ENCODE data around the gene SELENOI.
"Not testable (repeated sequence)": the region's sequence is repeated elsewhere in the genome, so short reads cannot be mapped to it uniquely, and the experiment has no call there.

SELENOI gene

DNA sequence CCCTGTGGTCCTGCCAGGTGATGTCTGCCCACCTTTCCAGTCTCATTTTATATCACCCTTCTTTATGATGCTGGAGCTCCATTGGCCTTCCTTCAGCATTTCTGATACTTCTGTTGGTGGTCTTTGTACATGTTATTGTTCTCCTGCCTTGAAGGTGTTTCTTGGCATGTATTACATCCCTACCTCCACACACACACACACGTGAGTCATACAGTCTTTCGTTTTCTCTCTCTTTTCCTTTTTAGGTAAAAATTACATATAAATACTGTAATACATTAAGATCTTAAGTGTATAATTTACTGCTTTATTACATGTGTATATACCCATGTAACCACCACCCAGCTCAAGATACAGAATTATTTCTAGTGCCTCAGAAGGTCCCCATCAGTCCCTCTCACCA lies 10.8 kb downstream of the SELENOI start:
- DNase-seq (ENCODE audit: low read depth, low spot score), result no peak

DNA sequence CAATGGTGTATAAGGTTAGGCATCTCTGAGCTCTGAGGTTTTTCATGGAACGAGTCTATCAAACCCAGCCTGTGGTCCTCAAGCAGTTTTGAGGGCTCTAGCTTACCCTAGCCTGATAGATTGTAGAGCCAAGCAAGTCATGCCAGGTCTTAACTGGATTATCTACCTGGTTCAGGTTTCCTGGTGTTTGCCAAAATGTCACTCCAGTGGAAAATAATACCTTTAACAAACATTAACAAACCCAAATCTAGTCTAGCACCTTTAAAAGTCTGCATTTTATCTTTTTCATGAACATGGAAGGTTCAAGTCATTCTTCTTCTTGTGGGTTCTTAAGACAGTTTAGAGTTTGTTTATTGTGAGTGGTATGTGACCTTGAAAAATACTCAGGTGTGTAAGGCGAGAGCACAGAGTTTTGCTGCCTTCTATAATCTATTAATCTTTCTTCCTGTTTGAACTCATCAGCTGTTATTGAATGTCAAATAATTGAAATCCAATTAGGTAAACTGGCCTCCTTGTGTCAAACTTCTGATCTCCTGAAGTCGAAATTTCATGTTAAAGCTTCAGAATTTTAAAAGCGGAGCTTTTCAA lies 14.0 kb downstream of the SELENOI start:
- DNase-seq (ENCODE audit: low read depth, low spot score), result no peak

DNA sequence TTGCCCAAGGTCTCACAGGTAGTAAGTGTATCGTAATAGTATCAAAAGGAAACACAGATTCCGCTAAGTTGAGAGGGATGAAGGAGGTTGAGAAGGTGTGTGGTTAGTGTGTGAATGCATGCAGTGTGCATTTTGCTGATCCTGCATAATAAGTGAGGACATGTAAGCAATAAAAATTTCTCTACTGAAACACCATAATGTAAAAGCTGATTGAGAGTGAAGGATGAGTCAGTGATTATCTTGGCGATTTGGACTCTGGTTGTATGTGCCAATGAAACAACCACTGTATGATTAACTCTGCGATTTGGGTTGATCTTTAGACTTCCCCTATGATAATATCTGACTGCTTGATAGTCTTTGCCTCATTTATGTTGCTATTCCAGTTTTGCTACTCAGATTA lies 17.4 kb downstream of the SELENOI start:
- DNase-seq (ENCODE audit: low read depth, low spot score), result no peak

DNA sequence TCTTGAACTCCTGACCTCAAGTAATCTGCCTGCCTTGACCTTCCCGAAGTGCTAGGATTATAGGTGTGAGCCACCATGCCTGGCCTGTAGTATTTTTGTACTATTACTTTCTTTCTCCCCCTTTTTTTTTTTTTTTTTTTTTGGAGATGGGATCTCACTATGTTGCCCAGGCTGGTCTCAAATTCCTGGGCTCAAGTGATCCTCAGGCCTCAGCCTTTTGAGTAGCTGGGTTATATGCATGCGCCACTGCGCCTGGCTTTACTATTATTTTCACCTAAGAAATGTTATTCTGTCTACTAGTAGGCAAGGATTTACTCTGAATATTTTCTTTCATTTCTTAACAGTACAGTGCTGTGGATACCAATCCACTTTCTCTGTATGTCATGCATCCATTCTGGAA lies 18.0 kb downstream of the SELENOI start:
- no peak for DNase-seq (ENCODE audit: low read depth, low spot score)

DNA sequence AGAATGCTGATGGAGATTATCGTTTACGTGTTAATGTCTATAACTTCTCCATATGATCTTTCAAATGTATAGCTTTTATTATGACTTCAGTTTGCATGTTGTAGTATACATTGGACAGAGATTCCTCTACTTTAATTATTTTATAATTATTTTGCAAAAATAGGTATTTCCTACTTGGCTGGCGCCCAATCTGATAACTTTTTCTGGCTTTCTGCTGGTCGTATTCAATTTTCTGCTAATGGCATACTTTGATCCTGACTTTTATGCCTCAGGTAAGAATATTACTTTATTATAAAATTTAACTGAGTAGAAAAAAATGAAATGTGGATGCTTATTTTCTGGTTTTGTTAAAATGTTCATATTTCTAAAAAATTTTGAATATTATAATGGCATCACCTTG lies 18.7 kb downstream of the SELENOI start:
- DNase-seq (ENCODE audit: low read depth, low spot score), result no peak

DNA sequence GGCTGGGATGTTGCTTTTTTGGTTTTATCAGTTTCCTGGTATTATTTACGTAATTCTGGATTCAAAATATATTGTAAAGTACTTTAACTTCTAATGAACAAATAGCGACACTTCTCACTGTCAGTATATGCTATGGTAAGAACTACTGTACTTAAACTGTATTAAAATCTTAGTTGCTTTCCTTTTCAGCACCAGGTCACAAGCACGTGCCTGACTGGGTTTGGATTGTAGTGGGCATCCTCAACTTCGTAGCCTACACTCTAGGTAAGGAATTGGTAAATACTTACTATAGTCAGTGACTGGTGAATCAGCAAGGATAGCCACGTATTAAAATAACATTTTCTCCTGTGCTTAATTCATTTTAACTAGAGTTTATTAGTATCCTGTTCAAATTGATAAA lies 21.0 kb downstream of the SELENOI start:
- no peak for DNase-seq (ENCODE audit: low read depth, low spot score)

DNA sequence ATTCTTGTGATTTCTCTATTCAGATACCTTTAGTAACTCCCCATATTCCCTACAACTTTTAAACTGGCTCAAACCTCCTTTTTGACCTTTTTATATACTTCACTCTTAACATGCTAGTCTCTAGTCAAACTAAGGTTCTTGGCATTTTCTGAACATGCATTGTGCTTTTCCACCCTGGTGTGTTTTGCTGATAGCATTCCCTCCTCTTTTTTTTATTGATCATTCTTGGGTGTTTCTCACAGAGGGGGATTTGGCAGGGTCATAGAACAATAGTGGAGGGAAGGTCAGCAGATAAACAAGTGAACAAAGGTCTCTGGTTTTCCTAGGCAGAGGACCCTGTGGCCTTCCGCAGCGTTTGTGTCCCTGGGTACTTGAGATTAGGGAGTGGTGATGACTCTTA lies 23.7 kb downstream of the SELENOI start:
- not testable (repeated sequence) for DNase-seq (ENCODE audit: low read depth, low spot score)

DNA sequence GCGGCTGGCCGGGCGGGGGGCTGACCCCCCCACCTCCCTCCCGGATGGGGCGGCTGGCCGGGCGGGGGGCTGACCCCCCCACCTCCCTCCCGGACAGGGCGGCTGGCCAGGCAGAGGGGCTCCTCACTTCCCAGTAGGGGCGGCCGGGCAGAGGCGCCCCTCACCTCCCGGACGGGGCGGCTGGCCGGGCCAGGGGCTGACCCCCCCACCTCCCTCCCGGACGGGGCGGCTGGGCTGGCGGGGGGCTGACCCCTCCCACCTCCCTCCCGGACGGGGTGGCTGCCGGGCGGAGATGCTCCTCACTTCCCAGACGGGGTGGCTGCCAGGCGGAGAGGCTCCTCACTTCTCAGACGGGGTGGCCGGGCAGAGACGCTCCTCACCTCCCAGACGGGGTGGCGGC lies 25.0 kb downstream of the SELENOI start:
- DNase-seq (ENCODE audit: low read depth, low spot score), result not testable (repeated sequence)

DNA sequence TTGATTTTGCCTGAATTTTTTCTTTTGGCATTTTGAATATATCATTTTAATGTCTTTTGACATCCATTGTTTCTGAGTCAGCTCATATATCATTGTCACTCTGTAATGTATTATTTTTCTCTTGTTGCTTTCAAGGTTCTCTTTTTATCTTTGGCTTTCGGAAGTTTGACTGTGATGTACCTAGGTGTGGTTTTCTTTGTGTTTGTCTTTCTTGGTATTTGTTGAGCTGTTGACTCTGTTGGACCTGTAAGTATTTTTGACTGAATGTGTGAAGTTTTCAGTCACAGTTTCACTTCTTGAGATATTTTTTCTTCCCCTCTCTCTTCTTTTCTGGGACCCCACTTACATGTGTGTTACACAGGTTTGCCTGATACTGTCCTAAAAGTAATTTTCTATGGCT lies 30.9 kb downstream of the SELENOI start:
- no peak for DNase-seq (ENCODE audit: low read depth, low spot score)

DNA sequence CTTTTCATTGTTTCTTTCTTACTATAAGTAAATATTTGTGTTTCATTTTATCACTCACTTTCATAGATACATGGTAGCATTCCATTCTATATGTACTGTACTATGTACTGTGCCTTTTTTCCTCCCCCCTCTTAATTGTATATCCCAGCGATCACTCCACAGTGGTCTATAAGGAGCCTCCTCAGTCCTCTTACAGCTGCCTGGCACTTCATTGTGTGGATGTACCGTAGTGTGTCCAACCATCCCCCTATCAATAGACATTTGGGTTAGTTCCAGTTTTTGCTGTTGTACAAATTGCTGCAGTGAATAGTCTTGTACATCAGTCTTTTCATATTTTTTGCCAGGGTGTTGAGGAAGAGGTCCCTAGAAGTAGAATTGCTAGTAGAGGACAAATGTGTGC lies 34.3 kb downstream of the SELENOI start:
- DNase-seq (ENCODE audit: low read depth, low spot score), result no peak

DNA sequence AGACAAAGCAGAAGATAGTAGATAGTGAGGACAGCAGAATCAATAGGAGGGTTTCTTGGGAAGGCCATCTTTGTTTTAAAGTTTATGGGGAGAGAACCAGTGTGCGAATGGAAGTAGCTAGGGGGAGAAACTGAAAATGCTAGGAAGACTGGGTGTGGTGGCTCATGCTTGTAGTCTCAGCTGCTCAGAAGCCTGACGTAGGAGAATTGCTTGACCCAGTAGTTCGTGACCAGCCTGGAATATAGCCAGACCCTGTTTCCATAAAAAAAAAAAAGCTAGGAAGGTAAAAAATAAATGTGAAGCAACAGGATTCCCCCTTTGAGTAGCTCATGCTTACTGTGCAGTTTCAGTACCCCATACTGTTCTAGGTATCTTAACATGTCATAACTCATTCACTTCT lies 36.6 kb downstream of the SELENOI start:
- no peak for DNase-seq (ENCODE audit: low read depth, low spot score)

DNA sequence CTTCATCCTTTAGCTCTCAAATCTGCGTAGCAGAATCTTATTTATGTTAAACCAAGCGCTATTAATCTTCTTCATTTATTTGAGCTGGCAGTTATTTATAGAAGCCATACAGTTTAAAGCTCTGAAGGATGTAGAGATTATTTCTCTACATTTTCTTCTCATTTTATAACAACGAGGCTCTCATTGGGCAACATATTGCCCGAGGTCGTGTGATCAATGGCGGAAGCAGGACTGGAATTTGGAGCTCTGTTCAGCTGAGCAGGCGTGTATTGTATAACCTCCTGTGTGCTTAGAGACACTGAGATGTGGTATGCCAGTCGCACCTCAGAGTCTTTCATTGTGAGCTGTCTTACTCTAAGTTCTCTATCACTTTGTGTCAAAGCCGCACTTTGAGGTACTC lies 38.2 kb downstream of the SELENOI start:
- DNase-seq (ENCODE audit: low read depth, low spot score), result no peak

DNA sequence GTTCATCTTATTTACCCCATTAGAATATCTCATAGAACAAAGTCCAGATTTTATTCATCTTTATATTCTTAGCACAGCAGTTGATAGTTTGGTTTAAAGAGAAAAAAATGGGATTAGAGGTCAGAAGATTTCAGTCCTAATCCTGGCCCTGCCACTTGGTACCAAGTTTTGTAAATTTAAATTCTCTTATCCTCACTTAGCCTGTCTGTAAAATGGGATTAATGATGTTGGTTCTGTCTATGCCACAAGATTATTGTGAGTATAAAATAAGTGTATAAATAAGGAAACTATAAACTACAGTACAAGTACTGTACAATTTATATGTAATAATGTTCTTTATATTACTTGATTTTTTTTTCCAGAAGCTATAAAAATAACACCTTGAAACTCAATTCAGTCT lies 38.7 kb downstream of the SELENOI start:
- no peak for DNase-seq (ENCODE audit: low read depth, low spot score)

DNA sequence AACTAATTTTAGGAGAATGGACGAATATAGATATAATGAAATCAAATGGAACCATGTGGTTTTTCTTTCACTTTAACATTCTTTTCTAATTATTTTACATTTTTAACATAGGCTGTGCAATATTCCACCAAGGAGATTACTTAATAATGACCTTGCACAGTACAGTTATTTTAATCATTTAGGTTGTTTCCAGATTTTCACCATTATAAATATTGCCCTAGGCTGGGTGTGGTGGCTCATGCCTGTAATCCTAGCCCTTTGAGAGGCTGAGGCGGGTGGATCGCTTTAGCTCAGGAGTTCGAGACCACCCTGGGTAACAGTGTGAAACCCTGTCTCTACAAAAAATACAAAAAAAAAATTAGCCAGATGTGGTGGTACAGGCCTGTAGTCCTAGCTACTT lies 41.2 kb downstream of the SELENOI start:
- no peak for DNase-seq (ENCODE audit: low read depth, low spot score)

DNA sequence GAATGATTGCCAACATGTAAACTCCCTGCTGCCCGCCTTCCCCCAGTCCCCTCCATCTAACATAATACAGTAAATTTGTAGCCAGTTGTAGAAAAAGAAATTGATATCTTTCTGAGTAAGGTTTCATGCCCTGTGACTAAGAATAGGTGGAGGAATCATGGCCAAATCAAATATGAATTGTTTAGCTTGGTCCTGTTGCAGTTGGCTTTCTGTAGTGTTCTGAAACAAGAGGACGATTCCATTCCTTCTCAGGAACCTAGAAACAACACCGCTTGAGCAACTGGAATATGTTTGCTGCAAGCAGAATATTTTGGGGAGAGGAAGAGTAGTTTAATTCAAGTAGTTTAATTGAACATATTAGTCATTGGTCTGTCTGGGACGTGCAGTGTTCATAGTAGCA lies 48.8 kb downstream of the SELENOI start:
- DNase-seq (ENCODE audit: low read depth, low spot score), result no peak

DNA sequence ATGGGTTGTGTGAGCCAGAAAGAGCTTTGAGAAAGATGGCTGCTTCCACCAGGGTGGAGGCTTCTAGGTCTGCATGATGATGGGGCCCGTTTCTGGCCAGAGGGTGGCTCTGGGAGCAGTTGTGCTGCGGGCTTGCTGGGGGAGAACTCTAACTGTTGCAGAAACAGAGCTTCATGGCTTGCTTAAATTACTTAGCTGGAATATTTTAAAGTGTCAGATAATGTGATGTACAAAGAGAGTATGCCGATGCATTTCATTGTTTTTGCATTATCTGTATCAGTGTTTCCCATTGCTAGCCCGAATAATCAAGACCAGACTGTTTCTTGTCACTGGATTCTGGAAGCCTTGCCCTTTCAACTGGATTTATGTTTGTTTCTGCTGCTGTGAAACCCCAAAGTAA lies 49.5 kb downstream of the SELENOI start:
- no peak for DNase-seq (ENCODE audit: low read depth, low spot score)

DNA sequence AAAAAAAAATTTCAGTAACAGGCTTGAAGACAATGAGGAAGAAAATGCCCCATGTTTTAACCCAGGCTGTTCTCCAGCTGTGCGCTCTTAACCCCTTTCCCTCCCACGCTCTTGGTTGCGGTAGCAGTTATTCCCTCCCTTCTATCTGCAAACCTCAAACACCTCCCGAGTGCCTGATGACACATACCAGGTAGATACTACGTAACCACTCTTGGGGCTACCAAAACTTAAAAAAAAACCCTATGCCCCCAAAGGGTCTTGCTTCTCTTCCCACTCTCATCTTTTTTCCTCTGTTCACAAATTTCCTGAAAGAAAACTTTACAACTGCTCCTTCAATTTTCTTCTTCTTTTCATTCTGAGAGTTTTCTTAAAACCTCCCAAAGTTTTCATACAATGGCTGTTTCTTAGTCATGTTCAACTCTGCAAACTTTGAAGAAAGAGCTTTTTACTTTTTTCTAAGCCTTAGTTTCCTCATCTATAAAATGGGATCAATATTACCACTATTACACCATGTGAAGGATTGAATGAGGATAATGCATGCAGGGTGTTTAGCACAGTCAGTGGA lies 50.9 kb downstream of the SELENOI start:
- no peak for DNase-seq (ENCODE audit: low read depth, low spot score)

DNA sequence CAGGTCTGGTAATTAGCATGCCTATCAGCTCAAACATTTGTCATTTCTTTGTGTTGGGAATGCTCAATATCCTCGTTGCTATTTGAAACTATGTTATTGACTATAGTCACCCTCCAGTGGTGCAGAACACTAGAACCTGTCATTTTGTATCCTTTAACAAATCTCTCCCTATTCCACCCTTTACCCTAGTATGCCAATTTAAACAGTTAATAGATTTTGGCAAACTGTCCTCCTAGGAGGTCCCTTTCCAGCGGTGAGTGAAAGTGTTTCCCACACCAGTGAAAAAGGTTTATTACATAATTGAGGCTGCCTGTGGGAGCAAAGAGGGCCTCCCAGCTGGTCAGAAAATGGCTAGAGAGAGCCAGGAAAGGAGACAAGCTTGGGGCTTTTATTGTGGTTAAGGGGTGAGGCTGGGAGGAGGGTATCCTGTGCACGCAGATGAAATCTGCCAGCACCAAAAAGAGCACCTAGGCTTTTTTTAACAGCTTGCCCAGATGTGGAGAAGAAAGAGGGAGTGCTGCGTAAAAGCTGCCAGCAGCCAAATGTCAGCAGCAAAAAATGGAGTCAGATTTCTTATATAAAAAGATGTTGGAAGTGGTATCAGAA lies 53.9 kb downstream of the SELENOI start:
- no peak for DNase-seq (ENCODE audit: low read depth, low spot score)

DNA sequence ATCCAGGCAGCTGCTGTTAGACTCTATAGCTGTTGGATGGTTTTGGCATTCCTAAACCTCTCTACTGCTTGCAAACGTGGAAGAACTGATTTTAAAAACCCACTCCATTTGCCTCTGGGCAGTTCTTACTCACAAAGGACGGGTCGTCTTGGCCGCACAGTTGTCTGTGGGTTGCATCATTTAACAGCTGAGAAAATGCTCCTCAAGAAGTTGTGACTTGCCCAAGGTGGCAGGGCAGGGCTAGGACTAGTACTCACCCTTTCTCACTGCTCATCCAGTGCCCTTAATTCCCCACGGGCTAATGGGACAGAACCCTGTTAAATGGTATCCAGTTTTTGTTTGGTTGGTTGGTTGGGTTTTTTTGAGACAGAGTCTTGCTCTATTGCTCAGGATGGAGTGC lies 54.8 kb downstream of the SELENOI start:
- no peak for DNase-seq (ENCODE audit: low read depth, low spot score)

DNA sequence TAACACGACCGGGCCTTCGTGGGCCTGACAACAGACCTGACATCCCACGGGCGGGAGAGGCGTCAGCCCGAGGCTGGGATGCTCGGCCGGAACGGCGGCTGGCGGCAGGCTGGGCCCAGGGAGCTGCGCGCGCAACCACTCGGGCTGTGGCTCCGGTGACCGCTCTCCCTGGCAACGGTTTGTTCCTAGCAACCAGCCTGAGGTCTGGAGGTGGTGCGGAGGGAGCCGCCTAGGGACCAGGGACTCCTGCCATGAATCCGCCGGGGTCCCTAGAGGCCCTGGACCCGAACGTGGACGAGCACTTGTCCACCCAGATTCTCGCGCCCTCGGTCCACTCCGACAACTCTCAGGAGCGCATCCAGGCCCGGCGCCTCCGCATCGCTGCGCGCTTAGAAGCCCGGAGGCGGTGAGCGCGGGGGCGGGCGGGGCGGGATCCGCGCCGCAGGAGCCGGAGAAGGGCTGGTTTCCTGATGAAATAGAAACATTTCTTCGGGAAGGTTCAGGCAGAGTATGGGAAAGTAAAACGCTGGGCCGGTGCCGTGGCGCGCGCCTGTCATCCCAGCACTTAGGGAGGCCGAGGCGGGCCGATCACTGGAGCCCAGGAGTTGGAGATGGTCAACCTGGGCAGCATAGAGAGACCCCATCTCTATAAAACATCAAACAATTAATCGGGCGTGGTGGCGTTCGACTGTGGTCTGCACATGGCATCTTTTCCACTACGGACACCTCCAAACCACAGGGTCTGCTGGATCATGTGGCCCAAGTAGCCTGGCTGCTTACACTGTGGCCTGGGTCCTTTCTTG lies 56.0 kb downstream of the SELENOI start, which contains the start of gene DRC1:
Gene DRC1 (plus strand): TSS at position 182 of the 803 bp plus-strand sequence. CDS start 70 bp downstream, at position 252.
- DNase-seq (ENCODE audit: low read depth, low spot score), result no peak

DNA sequence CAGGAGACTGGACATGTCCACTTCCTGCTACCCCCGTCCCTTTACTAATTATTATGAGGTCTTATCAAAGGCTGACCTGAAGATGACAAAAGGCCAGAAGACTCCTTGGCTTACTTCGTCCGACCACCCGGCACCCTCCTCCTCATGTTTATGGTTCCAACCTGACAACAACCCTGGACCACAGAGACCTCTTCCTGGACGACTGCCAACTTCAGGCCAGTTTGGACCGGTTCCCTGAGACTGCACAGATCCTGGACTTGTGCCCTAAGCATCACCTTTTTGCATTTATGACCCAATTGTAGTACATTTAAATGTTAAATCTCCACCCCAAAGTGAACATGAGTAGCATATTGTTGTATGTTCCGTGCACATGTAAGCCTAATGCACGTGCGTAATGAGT lies 61.6 kb downstream of the SELENOI start:
- DNase-seq (ENCODE audit: low read depth, low spot score), result no peak

DNA sequence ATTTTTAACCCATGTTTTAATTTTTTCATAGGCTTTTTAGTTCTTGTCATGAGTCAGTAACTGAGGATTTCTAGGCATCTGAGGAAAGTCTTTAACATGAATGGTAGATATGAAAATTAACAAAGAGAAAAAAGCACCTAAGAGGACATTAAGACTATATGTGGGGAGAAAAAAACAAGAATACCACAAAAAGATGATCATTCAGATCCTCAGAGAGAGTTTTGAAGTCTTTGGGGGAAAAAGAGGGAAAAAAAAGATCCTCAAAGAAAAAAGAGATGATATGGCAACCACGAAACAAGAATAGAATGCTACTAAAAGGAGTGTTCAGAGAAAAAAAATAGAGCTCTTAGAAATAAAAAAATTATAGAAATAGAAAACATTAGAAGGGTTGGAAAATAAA lies 63.8 kb downstream of the SELENOI start:
- DNase-seq (ENCODE audit: low read depth, low spot score), result no peak

DNA sequence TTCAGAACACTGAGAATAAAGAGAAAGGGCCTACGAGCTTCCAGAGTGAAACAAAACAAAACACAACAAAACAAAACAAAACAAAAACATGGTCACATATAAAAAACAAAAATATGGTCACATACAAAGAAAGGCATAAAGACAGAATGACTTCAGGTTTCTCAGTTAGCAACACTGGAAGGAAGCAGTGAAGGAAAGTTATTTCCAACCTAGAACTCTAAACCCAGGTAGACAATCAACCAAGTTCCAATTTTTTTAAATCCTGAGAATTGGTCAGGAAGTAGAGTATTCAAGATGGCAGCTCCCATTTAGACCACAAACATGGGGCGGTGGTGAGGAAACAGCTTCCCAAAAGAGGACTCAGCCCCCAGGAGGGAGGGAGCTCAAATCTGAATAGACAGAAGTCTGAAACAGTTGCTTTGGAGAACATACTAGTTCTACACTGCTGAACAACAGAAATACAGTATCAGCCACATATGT lies 64.9 kb downstream of the SELENOI start:
- no peak for DNase-seq (ENCODE audit: low read depth, low spot score)
